ENCODE data around the gene COL17A1.

The COL17A1 gene

DNA sequence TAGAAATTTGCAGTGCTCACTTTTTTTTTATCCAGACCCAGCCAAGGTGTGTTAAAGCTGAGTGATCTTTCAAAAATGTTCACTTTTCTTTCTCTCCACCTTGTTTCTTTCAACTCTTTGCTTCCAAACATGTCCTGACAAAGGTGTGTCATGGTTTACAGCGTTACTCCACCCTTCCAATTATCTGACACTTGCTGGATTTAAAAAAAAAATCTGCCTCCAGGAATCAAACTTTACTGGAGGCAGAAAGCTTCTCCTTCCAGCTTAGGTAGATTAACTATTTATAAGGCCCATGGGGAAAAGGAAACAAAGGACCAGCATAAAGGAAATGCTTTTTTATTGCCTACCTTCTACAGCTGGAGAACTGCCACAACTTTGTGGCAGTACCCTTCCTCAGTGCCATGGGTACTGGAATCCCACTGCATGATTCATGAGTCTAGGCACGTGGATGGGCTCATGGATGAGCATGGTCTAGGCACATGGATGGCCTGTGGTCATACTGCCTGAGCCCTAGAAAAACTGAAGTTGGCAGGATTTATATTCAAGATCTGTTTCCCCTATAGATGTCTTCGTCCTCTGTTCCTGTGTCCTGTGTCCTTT, at the start of gene COL17A1:
COL17A1 (minus strand) TSS at position 80 of the 600 bp plus-strand sequence. CDS start 5,207 bp downstream, outside the sequence.
- in situ Hi-C loops (cut with HindIII; ENCODE audit: low pct_unique_long_range_greater_than_20kb, low sequenced_read_pairs) = no loop called here
- no peak for TF ChIP-seq JUND (IDR thresholded peaks at IDR 0.05; ENCODE audit: low read depth)

DNA sequence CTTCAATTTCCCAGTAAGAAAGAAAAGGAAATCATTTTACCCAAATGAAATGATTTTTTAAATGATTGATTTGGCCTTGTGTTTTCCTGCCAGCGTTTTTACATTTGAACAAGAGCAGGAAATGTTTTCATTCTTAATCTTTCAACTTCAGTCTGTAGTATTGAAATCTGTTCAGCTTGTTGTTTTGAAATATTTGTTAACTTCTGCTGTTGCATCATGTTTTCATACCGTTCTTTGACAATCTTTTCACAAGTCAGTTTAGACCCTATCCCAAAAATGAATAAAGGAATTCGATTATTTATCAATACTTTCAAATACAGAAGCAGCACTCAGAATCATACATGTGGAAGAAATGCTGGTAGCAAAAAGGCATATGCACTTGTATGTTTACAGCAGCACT, 44.4 kb upstream of the COL17A1 start:
- TF ChIP-seq JUND (IDR thresholded peaks at IDR 0.05; ENCODE audit: low read depth) = no peak
- in situ Hi-C loops (cut with HindIII; ENCODE audit: low pct_unique_long_range_greater_than_20kb, low sequenced_read_pairs) = no loop called here
- DNase-seq (ENCODE audit: low read depth in 1 of 2, low spot score in 1 of 2) = no peak

More for the DNA sequence above, at the start of gene COL17A1:
- DNase-seq (ENCODE audit: low read depth in 1 of 2, low spot score in 1 of 2) = no peak

- in situ Hi-C loops (cut with HindIII; ENCODE audit: low pct_unique_long_range_greater_than_20kb, low sequenced_read_pairs) = no loop called here
- TF ChIP-seq JUND (IDR thresholded peaks at IDR 0.05; ENCODE audit: low read depth) = no peak
- DNase-seq (ENCODE audit: low read depth in 1 of 2, low spot score in 1 of 2) = no peak
These were observed 42.5 kb upstream of the COL17A1 start for GRCh38 chr10:104128214-104128613.

DNA sequence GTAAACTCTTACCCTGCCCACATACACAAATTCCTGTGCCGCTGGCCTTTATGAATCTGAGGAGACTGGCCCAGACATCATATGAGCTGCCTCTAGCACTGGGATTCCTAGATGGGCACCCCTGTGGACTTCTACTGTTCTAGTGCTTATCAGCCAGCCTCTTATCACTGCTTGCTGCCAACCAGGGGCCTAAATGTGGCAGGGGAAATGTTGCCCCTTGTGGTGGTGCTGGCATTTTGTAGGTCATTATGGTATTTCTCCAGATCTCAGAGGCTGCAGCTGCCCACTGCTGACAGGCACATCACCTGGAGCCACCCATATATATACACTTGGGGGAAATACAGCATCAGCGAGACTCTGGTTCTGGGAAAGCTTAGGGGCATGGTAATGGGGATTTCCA, 41.7 kb upstream of the COL17A1 start:
- TF ChIP-seq JUND (IDR thresholded peaks at IDR 0.05; ENCODE audit: low read depth) = no peak
- in situ Hi-C loops (cut with HindIII; ENCODE audit: low pct_unique_long_range_greater_than_20kb, low sequenced_read_pairs) = no loop called here
- DNase-seq (ENCODE audit: low read depth in 1 of 2, low spot score in 1 of 2) = no peak

DNA sequence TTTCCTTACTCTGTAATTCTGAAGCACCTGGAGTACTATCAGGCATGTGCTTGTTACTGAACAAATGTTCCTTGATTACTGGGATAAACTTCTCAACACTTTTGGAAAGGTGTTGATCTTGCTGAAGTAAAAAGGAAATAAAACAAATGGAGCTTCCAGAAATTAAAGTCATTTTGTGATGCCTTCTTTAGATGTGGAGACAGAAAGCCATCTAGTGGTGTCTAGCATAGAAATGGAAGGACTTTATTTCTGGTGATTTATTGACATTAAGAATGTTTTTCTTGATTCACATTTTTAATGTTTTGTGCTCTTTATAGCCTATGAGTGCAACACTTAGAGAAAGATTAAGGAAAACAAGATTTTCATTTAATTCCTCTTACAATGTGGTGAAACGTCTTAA, 37.7 kb upstream of the COL17A1 start:
- in situ Hi-C loops (cut with HindIII; ENCODE audit: low pct_unique_long_range_greater_than_20kb, low sequenced_read_pairs) = no loop called here

DNA sequence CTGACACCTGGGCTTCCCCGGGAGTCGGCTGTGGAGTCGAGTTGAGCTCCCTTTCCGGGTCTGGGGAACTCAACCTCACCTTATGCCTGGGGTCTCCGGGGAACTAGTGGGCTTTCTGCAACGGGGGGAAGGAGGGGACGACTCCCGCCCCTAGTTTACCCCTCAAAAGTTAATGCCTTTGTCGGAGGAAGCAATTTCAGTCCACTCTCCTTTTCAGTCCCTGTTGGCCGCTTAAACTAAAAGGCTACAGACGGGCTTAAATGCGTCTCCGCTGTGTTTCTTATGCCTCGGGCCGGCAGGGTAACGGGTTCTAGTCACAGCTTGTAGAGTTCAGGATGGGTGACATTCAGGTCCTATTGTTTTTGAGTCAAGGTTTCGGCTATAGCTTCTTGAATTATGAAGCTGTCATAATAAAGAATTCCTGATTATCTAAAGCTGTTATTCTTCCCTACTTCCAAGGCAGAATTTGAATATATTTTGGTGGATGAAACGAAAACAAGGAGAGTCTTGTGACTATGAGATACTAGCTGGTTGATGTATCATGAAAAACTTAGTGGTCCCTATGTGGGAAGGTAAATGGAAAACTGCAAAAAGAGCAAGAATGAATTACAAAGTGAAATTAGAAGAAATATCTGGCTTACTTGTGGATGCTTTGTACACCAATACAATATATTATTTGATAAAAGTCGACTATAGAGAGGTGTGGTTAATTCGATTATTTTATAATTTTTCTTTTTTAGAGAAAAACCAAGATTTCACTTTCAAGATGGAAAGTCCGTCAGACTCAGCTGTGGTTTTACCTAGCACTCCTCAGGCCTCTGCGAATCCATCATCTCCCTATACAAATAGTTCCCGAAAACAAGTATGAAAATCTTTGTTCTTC, 36.8 kb upstream of the COL17A1 start:
- peak in 1 of 2 experiments; percentile 12 for DNase-seq (ENCODE audit: low read depth in 1 of 2, low spot score in 1 of 2)
- in situ Hi-C loops (cut with HindIII; ENCODE audit: low pct_unique_long_range_greater_than_20kb, low sequenced_read_pairs) = no loop called here
- TF ChIP-seq JUND (IDR thresholded peaks at IDR 0.05; ENCODE audit: low read depth) = no peak

More for the DNA sequence above, 37.7 kb upstream of the COL17A1 start:
- TF ChIP-seq JUND (IDR thresholded peaks at IDR 0.05; ENCODE audit: low read depth) = no peak
- DNase-seq (ENCODE audit: low read depth in 1 of 2, low spot score in 1 of 2) = peak in 1 of 2 experiments; percentile 13

GRCh38 chr10:104121485-104122224, 36.0 kb upstream of the COL17A1 start, which contains the start of gene SFR1:
Gene SFR1, plus strand, starts transcription at chr10:104122171. Its CDS starts 13 bp downstream, at chr10:104122184.
- peak; percentile 73 to 98 for DNase-seq (ENCODE audit: low read depth in 1 of 2, low spot score in 1 of 2)
- in situ Hi-C loops (cut with HindIII; ENCODE audit: low pct_unique_long_range_greater_than_20kb, low sequenced_read_pairs) = no loop called here
- no peak for TF ChIP-seq JUND (IDR thresholded peaks at IDR 0.05; ENCODE audit: low read depth)

DNA sequence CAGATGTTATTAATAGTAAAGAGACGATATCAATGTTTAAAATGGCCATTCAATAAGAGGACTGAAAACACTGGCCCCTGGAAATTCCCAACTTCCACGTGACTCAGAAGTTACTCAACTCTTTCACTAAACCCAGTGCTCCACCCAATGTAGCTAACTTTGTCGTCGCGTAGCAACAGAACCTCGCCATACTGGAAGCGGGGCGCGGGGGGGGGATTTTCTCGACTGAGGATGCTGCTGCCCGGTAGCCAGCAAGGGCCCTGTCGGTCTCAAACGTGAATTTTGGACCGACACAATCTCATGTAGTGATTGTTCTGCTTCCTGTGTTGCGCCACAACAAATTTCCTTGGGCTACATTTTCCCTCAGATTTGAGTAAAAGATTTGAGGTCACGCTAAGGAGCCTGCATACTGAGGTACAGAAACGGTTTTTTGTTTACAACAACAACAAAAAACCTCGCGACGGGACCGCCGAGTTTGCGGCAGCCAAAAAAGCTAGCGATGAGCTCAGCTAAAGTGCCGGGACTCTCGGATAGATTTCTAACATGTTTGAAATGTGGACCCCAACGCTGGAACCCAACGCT, 35.3 kb upstream of the COL17A1 start:
- in situ Hi-C loops (cut with HindIII; ENCODE audit: low pct_unique_long_range_greater_than_20kb, low sequenced_read_pairs) = no loop called here

GRCh38 chr10:104120512-104120902, 34.8 kb upstream of the COL17A1 start:
- in situ Hi-C loops (cut with HindIII; ENCODE audit: low pct_unique_long_range_greater_than_20kb, low sequenced_read_pairs) = no loop called here
- DNase-seq (ENCODE audit: low read depth in 1 of 2, low spot score in 1 of 2) = no peak
- no peak for TF ChIP-seq JUND (IDR thresholded peaks at IDR 0.05; ENCODE audit: low read depth)

More for the DNA sequence above, 35.3 kb upstream of the COL17A1 start:
- no peak for TF ChIP-seq JUND (IDR thresholded peaks at IDR 0.05; ENCODE audit: low read depth)
- DNase-seq (ENCODE audit: low read depth in 1 of 2, low spot score in 1 of 2) = peak in 1 of 2 experiments; percentile 85

- in situ Hi-C loops (cut with HindIII; ENCODE audit: low pct_unique_long_range_greater_than_20kb, low sequenced_read_pairs) = no loop called here
- no peak for DNase-seq (ENCODE audit: low read depth in 1 of 2, low spot score in 1 of 2)
- no peak for TF ChIP-seq JUND (IDR thresholded peaks at IDR 0.05; ENCODE audit: low read depth)
These were observed 34.3 kb upstream of the COL17A1 start for GRCh38 chr10:104119996-104120395.

DNA sequence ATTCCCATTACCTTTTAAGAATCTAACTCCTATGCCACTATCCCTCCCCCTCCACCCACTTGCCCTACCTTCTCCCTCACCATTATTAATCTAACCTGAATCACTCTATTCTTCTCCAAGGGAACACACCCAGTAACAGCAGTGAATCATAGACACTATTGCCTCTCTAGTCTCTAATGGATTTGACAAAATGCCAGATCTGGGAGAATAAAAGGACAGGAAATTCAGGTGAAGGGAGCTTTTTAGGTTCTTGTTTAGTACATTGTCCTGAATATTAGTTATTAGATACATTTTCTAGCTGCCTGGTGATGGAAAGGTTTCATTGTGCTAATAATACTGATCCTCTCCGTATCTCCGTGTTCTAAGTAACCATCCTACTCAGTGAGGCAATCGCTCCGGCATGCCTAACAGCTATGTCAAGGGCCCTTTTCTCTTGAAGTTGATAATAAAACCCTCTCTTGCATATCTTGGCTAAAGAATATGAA, 32.2 kb upstream of the COL17A1 start:
- no peak for DNase-seq (ENCODE audit: low read depth in 1 of 2, low spot score in 1 of 2)

GRCh38 chr10:104113376-104113956, 27.8 kb upstream of the COL17A1 start:
- no peak for TF ChIP-seq JUND (IDR thresholded peaks at IDR 0.05; ENCODE audit: low read depth)
- in situ Hi-C loops (cut with HindIII; ENCODE audit: low pct_unique_long_range_greater_than_20kb, low sequenced_read_pairs) = no loop called here

More for the DNA sequence above, 32.2 kb upstream of the COL17A1 start:
- TF ChIP-seq JUND (IDR thresholded peaks at IDR 0.05; ENCODE audit: low read depth) = no peak
- in situ Hi-C loops (cut with HindIII; ENCODE audit: low pct_unique_long_range_greater_than_20kb, low sequenced_read_pairs) = no loop called here

More at GRCh38 chr10:104113376-104113956, 27.8 kb upstream of the COL17A1 start:
- no peak for DNase-seq (ENCODE audit: low read depth in 1 of 2, low spot score in 1 of 2)

Measured in T47D (cell line).